ENCODE results near the gene ATF7. TPM values are rescaled to one million over a fixed set of nuclear protein-coding genes. Genes with fewer than 3 reads are reported as not detected.
"Not testable (repeated sequence)": the region's sequence is repeated elsewhere in the genome, so short reads cannot be mapped to it uniquely, and the experiment has no call there.

Gene ATF7
- total RNA-seq, 2 donors from 2014 or later = 38.3 to 39.2 TPM

DNA sequence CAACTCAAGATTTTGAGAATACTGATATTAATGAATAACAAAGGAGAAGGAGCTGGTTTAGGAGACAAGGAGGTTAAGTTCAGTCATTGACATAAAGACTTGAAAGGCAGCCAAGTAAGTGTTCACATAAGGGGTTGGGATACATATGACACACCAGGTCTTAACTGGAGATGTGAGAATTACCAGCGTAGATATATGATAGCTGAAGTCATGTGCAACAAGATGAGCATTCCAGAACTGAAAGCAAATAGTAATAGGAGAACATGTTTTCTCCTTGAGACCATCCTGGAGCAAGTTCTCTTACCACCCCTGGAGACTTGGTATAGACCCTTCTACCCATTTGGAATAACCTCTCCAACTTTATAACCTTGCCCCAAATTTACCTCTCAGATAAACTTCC lies 75.6 kb downstream of the ATF7 start:
- ATAC-seq = peak; percentile 78
- intact Hi-C loops (cut with DNase I, micrococcal nuclease) = no loop called here

DNA sequence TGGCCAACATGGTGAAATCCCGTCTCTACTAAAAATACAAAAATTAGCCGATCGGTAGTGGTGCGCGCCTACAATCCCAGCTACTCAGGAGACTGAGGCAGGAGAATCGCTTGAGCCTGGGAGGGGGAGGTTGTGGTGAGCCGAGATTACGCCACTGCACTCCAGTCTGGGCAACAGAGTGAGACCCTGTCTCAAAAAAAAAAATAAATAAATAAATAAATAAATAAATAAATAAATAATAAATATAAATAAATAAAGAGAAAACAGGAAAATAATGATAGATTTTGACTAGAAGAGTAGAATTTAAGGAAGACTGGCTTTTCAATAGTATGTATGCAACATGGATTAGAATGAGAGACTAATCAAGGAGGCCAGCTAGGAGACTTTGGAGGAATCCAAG lies 76.1 kb downstream of the ATF7 start:
- DNase-seq; ATAC-seq; intact Hi-C loops (cut with DNase I, micrococcal nuclease): not testable (repeated sequence)

More for the DNA sequence above, 75.6 kb downstream of the ATF7 start:
- no peak for DNase-seq

- not testable (repeated sequence) for ATAC-seq, DNase-seq
- intact Hi-C loops (cut with DNase I, micrococcal nuclease) = loop anchor here in 1 of 2 donors (10.0 kb wide), 1 partner anchor 126 kb away; the partner anchor contains the start of gene ATP5MC2
Measured at GRCh38 chr12:53548354-53548753, 77.8 kb downstream of the ATF7 start.

- peak; percentile 81 for ATAC-seq
- intact Hi-C loops (cut with DNase I, micrococcal nuclease) = loop anchor here (5.0 to 10.0 kb wide), 3 partner anchors 131 to 204 kb away; partner anchors contain the start of gene ATP5MC2 (in 2 of the 2)
- DNase-seq = peak; percentile 47 to 49
Measured at GRCh38 chr12:53543539-53543938, 82.6 kb downstream of the ATF7 start.

DNA sequence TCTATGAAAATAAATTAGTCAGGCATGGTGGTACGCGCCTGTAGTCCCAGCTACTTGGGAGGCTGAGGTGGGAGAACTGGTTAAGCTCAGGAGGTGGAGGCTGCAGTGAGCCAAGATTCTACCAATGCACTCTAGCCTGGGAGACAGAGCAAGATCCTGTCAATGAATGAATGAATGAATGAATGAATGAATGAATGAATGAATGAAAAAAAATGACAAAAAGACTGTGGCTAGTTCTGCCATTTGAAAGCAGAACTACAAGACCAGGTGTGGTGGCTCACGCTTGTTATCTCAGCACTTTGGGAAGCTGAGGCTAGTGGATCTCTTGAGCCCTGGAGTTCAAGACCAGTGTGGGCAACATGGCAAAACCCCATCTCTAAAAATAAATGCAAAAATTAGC lies 86.7 kb downstream of the ATF7 start:
- intact Hi-C loops (cut with DNase I, micrococcal nuclease) = no loop called here
- no peak for ATAC-seq
- no peak for DNase-seq

DNA sequence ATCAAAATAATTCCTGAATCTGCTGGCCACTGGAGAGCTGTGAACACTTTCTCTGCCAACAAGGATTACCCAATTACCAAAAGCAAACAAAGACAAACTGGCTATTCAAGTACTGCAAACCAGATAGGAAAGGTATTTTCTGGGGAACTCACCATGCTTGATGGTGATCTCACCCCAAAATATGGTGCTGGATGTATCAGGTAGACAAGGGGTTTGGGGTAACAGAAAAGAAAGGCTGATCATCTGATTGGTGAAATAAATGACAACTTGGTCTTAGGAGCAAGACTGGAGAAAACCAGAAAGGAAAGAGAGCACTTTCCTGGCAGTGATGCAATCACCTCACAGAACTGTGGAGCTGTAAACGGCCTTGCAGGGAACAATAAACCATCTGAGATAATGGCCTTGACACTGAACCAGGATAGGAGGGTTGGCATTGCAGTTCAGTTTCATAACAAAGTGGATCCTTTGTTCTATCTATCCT lies 87.9 kb downstream of the ATF7 start:
- ATAC-seq (peak; percentile 96), DNase-seq (peak in 1 of 2 donors; percentile 68)
- intact Hi-C loops (cut with DNase I, micrococcal nuclease) = no loop called here

GRCh38 chr12:53536962-53537361 lies 89.2 kb downstream of the ATF7 start:
- no peak for ATAC-seq
- intact Hi-C loops (cut with DNase I, micrococcal nuclease) = no loop called here

DNA sequence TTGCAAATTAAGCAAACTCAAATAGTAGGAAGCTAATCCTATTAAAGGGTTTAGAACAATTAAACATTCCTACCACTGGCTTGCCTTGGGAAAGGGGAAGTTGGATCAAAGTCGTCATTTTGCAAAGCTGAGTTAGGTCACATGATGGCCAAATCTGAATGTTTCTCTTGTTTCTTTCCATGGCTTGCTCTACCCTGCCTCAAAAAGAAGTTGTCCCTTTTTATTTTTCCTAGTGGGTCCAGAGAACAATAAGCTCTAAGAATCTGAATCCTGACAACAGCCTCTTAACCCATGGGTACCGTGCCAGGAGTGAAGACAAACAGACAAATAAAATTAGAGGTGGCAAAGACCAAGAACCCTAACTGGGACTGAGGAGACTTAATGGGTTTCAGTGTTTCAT lies 92.7 kb downstream of the ATF7 start:
- intact Hi-C loops (cut with DNase I, micrococcal nuclease) = no loop called here
- ATAC-seq = no peak

More at GRCh38 chr12:53536962-53537361, 89.2 kb downstream of the ATF7 start:
- DNase-seq = no peak

DNA sequence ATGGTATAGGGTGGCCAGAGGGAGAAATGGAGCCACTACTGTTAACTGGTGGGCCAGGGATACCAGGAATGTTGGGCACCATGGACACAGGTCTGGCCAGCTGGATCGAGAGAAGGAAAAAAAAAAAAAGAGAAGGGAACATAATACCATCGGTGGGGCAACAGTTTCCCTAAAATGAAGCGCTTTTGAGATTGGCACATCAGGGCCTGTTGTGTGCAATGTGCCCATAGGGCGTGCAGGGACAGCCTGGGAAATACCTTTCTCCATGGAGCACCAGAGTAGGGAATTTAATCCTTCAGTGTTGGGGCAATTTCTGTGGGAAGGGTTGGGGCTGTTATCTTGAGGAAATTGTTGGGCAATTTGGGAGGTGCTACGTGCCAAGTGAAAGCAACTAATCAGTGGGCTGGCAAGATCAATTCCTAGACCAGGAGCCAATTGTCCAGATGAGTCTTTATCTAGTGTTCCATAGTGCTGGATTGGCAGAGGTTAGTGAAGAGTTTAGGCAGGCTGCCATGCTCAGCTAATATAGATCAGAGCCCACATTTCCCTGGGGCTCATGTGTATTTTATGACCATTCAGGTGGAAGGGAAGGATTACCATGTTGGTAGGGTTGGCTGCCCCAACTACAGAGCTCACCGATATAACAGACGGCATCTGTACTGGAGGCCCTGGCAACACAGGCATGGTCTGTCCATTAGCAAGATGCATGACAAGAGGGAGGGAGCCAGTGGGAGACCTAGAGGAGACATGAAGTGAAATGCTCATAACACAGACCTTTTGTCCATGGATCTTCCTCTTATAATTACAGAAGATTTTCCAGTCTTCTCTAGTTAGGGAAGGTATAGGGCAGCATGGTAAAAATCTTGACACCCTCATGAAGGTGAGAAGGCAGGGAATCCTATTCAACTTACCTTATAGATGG lies 93.4 kb downstream of the ATF7 start:
- ATAC-seq = peak; percentile 6
- intact Hi-C loops (cut with DNase I, micrococcal nuclease) = no loop called here
- no peak for DNase-seq

More for the DNA sequence above, 92.7 kb downstream of the ATF7 start:
- DNase-seq = no peak

DNA sequence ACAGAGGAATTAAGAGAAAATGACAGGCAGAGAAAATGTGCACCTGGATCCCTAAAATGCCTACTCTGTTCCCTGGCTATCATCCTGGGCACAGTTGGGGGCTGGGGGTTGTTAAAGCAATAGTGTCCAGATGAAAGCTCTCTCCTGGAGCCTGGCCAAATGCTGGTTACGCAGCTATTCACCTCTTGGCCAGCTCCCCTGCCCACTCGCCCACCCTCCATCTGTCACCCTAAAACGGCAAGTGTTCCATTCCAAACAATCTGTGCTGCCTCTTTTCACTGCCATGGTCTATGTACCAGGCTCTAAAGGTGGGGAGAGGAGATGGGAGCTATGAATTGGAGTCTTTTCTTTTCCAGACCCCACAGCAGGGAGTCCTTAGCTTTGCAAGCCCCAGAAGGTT lies 94.2 kb downstream of the ATF7 start:
- intact Hi-C loops (cut with DNase I, micrococcal nuclease) = no loop called here
- ATAC-seq (no peak), DNase-seq (no peak)

DNA sequence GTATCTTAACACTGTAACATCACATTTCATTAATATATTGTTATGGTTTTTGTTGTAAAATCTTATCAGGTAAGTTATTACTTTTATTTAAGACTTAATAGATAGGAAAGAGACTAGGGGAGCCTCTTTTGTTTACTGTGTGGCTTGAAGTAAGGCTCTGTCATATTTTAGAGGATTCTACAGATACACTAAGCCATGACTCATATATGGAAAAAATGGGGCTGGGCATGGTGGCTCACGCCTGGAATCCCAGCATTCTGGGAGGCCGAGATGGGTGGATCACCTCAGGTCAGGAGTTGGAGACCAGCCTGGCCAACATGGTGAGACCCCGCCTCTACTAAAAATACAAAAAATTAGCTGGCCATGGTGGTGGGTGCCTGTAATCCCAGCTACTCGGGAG lies 95.3 kb downstream of the ATF7 start:
- no peak for DNase-seq
- intact Hi-C loops (cut with DNase I, micrococcal nuclease) = no loop called here
- no peak for ATAC-seq

- ATAC-seq = no peak
- no peak for DNase-seq
- intact Hi-C loops (cut with DNase I, micrococcal nuclease) = no loop called here
Measured at GRCh38 chr12:53530061-53530460, 96.1 kb downstream of the ATF7 start.

DNA sequence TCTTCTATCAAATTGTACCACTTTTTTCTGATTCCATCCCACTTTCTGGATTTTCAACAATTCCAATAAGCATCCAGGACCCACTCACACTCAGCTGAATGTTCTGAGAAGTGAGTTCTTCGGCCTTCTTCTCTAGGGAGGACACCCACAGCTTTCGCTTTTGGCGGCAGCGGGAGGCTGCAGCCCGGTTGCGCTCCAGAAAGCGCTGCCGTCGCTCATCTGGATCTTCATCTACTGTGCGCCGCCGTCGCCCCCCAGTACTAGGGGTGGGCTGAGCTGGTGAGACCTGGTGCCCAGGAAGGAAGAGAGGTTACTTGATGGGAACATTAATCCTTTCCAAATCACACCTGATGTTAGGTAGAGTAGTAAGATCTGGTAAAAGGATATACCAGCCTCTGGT lies 101.7 kb downstream of the ATF7 start:
- DNase-seq = no peak
- intact Hi-C loops (cut with DNase I, micrococcal nuclease) = loop anchor here in 1 of 2 donors (10.0 kb wide), 1 partner anchor 60 kb away; no protein-coding TSS in a partner anchor
- ATAC-seq = no peak

- no peak for ATAC-seq
- no peak for DNase-seq
- intact Hi-C loops (cut with DNase I, micrococcal nuclease) = loop anchor here in 1 of 2 donors (10.0 kb wide), 1 partner anchor 58 kb away; no protein-coding TSS in a partner anchor
Measured at GRCh38 chr12:53523131-53523530, 103.1 kb downstream of the ATF7 start.

GRCh38 chr12:53518381-53518780 lies 107.8 kb downstream of the ATF7 start:
- intact Hi-C loops (cut with DNase I, micrococcal nuclease) = no loop called here
- DNase-seq = no peak
- no peak for ATAC-seq

DNA sequence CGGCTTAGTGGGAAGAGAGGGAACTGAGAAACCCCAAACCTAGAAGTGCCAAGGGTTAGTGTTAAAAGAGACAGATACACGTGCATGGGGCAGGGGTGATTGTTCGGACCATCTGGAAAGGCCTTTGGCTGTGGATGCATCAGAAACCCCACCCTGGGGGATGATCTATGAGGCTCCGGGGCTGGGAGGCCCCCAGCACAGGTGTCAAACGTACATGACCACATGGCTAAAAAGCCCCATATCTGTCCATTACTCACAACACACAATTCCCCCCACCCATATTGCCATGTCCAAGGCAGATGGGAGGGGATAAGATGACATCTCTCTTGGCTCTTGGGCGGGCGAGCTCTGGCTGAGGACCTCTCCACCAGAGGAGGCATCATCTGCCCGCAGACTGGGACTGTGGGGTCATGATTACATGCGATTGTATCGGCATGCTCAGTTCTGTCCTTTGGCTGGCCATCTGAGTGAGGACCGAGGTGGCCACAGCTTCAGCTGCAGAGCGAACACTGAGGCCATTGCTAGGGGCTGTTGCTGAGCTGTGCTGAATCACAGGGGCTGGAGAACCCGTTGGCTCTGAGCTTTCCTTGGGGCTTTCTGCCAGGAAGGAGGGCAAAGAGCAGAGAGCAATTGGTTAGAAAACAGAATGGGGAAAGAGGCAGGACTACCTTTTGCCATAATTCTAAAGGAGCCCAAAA lies 109.3 kb downstream of the ATF7 start:
- no peak for ATAC-seq
- DNase-seq = no peak
- intact Hi-C loops (cut with DNase I, micrococcal nuclease) = no loop called here

DNA sequence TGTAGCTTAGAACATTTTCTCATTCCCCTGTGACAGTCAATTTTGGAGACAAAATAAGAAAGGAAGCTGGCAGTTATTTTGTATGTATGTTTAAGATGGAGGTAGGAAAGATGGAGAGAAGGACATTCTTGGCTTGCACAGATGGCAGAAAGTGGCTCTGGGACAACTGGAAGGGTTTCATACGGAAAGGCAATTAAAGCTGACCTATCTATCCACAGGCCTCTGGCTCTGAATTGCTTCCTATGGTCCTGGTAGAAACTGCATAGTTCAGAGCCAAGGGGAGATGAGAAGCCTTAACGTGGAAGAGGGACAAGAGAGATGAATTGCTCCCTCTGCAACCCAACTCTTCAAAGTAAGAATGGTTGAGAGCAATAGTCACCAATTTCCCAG lies 110.9 kb downstream of the ATF7 start:
- intact Hi-C loops (cut with DNase I, micrococcal nuclease) = no loop called here
- DNase-seq (no peak), ATAC-seq (no peak)

DNA sequence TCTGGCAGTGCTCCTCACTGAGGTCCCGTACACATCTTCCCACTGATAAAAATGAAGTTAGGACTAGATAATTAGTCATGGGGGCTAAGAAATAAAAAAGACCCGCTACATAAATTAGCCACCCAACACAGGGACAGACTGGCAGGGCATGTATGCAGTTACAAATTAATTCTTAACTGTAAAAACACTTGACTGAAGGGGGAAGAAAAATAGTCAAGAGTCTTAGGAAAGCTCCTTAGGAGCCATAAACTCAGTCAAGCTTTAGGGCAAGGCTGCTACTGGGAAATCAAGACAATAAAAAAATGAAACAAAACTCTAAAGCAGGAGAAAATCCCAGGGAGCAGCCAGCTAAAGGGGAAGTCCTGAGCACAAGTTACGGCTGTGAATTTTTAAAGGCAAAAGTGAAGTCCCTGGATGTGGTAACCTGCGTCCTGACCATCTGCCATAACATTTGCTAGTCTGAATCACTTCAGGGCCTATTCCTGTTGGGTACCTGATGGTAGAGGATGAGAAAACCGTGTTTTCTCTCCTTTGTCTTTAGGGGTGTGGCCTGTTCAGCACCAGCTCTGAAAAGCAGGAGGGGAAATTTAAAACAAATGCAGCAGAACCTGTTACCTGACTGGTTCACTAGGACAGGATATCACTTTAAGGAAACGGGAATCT lies 111.4 kb downstream of the ATF7 start:
- no peak for ATAC-seq
- intact Hi-C loops (cut with DNase I, micrococcal nuclease) = no loop called here

More for the DNA sequence above, 111.4 kb downstream of the ATF7 start:
- DNase-seq = no peak
